ENCODE results near the gene PTPRN2.
"Not testable (repeated sequence)": the region's sequence is repeated elsewhere in the genome, so short reads cannot be mapped to it uniquely, and the experiment has no call there.

PTPRN2 gene

DNA sequence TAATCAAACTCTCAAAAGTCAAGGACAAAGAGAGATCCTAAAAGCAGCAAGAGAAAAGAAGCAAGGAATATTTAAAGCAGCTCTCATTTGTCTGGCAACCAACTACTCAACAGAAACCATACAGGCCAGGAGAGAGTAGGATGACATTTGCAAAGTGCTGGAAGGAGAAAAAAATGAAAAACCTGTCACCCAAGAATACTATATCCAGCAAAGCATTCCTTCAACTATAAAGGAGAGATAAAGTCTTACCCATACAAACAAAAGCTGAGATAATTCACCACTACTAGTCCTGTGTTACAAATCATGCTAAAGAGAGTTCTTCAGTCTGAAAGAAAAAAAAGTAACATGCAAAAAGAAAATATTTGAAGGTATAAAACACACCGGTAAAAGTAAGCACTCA is 357.7 kb downstream of the PTPRN2 start:
- no peak for DNase-seq (ENCODE audit: low read depth in 1 of 2, low spot score in 1 of 2)
- in situ Hi-C loops (cut with HindIII; ENCODE audit: low pct_unique_long_range_greater_than_20kb, low sequenced_read_pairs) = no loop called here
- TF ChIP-seq JUND (IDR thresholded peaks at IDR 0.05; ENCODE audit: low read depth) = no peak

DNA sequence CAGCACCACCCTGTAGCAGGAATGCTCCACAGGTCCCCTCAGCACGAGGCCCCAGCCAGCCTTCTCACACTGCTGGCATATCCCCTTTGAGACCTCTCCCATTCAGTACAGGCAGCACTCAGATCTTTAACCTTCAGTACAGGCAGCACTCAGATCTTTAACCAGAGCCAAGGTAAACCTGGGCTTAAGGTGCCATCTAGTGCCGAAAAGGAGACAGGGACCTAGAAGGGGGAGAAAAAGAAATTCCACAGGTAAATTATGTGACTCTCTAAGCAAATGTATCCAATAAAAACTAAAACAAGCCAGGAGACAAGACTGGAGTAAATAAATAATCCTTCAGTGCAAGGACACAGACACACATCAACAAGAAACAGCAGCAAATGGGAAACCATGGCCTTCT is 358.6 kb downstream of the PTPRN2 start:
- TF ChIP-seq JUND (IDR thresholded peaks at IDR 0.05; ENCODE audit: low read depth) = no peak
- DNase-seq (ENCODE audit: low read depth in 1 of 2, low spot score in 1 of 2) = peak in 1 of 2 experiments; percentile 64
- in situ Hi-C loops (cut with HindIII; ENCODE audit: low pct_unique_long_range_greater_than_20kb, low sequenced_read_pairs) = no loop called here

DNA sequence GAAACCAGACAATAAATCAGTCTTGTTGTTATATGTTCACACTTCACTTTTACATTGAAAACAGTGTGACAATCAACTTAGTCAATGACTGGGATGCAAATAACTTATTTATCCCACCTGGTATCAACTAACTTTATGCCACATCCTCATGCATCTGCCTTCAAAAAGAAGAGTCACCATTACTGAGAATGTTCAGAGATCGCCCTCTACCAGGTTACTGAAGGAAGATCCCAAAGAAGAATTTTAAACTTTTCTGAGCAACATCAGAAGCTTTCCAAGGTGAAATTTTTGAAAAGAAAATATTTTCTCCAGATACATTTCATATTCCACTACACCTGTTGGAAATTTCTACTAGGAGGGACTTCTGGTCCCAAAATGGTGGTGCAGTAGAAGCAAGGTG is 359.5 kb downstream of the PTPRN2 start:
- no peak for DNase-seq (ENCODE audit: low read depth in 1 of 2, low spot score in 1 of 2)
- no peak for TF ChIP-seq JUND (IDR thresholded peaks at IDR 0.05; ENCODE audit: low read depth)
- in situ Hi-C loops (cut with HindIII; ENCODE audit: low pct_unique_long_range_greater_than_20kb, low sequenced_read_pairs) = no loop called here

DNA sequence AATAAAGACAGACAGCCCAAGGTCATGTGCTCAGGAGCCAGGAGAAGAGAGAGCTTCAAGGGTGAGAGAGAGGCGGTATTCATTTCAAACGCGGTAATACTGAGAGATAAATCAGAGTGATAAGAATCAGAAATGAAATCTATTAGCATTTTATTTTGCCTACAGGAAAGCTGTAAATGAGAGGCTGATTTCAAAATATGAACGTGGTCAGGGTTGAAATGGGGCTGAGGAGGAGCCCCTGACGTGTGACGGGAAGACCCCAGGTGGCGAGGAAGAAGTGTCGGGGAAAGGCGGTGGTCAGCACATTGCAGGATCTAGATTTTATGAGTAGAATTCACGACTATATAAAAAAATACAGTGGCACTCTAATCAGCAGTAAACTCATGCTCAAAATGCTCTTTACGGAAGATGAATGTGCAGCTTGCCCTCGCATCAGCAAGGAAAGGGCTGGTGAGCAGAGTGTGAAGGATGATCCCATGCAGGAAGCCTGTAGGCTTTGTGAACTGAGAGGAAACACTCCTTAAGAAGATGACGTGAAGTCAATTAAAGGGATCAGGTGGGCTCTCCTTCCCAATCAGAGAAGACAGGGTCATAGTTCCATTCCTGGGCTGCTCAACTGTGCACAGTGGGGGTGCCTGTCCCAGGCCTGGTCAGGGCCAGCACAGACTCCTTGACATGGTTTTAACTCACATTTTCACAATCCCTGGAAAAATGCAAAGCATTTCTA is 360.2 kb downstream of the PTPRN2 start:
- in situ Hi-C loops (cut with HindIII; ENCODE audit: low pct_unique_long_range_greater_than_20kb, low sequenced_read_pairs) = no loop called here
- DNase-seq (ENCODE audit: low read depth in 1 of 2, low spot score in 1 of 2) = no peak
- no peak for TF ChIP-seq JUND (IDR thresholded peaks at IDR 0.05; ENCODE audit: low read depth)

DNA sequence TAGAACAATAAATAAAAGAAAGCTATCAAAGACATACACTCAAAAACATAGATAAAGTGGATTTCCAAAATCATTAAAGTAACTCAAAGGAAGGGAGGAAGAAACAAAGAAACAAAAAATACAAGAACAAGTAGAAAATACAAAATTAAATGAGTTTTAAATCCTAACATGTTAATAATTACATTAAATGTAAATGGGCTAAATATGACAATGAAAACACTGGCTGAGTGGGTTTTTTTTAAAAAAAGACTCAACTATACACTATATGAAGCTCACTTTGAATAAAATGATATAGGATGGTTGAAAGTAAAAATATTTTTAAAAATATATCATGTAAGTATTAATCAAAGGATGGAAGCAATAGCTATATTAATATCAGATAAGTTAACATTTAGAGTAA is 371.4 kb downstream of the PTPRN2 start:
- TF ChIP-seq JUND (IDR thresholded peaks at IDR 0.05; ENCODE audit: low read depth) = no peak
- DNase-seq (ENCODE audit: low read depth in 1 of 2, low spot score in 1 of 2) = no peak
- in situ Hi-C loops (cut with HindIII; ENCODE audit: low pct_unique_long_range_greater_than_20kb, low sequenced_read_pairs) = no loop called here

DNA sequence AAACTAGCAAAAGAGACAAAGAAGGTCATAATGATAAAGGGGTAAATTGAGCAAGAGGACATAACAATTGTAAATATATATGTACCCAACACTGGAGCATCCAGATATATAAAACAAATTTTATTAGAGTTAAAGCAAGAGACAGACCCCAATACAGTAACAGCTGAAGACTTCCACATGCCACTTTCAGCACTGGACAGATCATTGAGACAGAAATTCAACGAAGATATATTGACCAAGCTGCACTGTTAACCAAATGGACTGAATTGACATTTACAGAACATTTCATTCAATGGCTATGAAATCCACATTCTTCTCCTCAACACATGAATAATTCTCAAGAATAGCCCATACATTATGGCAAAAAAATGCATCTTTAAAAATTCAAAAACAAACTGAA is 378.2 kb downstream of the PTPRN2 start:
- in situ Hi-C loops (cut with HindIII; ENCODE audit: low pct_unique_long_range_greater_than_20kb, low sequenced_read_pairs) = no loop called here
- TF ChIP-seq JUND (IDR thresholded peaks at IDR 0.05; ENCODE audit: low read depth) = no peak
- no peak for DNase-seq (ENCODE audit: low read depth in 1 of 2, low spot score in 1 of 2)

DNA sequence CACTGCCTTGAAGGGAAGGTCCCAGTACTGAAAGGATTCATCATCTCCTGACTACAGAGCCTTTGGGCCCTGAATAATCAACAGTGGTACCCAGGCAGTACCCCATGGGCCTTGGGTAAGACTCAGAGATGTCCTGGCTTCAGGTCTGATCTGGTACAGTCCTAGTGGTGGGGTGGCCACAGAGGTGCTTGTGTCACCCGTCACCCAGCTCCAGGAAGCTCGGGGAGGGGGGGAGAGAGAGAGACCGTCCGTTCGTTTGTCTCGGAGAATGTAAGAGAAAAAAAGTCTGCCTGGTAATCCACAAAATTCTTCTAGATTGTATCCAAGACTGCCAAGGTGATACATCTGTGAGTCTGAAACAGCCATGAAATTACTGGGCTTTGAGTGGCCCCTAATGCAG is 381.3 kb downstream of the PTPRN2 start:
- no peak for TF ChIP-seq JUND (IDR thresholded peaks at IDR 0.05; ENCODE audit: low read depth)
- in situ Hi-C loops (cut with HindIII; ENCODE audit: low pct_unique_long_range_greater_than_20kb, low sequenced_read_pairs) = no loop called here
- no peak for DNase-seq (ENCODE audit: low read depth in 1 of 2, low spot score in 1 of 2)

DNA sequence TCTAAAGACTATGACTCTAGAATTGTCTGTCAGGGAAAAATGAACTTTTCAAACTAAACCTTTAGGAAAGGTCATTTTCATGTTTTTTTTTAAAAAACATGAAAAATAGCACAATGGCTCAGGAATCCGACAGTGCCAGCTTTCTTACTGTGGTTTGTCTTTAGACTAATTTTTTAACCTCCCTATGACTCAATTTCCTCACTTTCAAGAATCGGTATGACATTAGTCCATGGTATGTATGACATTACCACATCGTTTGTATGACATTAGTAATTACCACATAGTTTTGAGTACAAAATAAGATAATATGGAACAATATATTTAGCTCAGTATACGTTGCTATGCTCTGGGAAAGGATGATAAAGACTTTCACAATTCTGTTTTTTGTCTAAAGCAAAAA is 383.2 kb downstream of the PTPRN2 start:
- DNase-seq (ENCODE audit: low read depth in 1 of 2, low spot score in 1 of 2) = no peak

DNA sequence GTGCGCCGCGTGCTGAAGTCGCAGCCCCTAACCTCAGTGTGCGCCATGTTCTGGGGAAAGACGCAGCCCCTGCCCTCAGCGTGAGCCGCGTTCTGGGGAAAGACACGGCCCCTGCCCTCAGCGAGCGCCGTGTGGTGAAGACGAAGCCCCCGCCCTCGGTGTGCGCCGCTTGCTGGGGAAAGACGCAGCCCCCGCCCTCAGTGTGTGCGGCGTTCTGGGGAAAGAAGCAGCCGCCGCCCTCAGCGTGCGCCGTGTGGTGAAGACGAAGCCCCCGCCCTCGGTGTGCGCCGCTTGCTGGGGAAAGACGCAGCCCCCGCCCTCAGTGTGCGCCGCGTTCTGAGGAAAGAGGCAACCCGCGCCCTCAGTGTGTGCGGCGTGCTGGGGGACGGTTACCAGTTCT is 383.7 kb downstream of the PTPRN2 start:
- in situ Hi-C loops (cut with HindIII; ENCODE audit: low pct_unique_long_range_greater_than_20kb, low sequenced_read_pairs); DNase-seq (ENCODE audit: low read depth in 1 of 2, low spot score in 1 of 2): not testable (repeated sequence)

More for the DNA sequence above, 383.2 kb downstream of the PTPRN2 start:
- TF ChIP-seq JUND (IDR thresholded peaks at IDR 0.05; ENCODE audit: low read depth) = no peak
- in situ Hi-C loops (cut with HindIII; ENCODE audit: low pct_unique_long_range_greater_than_20kb, low sequenced_read_pairs) = no loop called here

DNA sequence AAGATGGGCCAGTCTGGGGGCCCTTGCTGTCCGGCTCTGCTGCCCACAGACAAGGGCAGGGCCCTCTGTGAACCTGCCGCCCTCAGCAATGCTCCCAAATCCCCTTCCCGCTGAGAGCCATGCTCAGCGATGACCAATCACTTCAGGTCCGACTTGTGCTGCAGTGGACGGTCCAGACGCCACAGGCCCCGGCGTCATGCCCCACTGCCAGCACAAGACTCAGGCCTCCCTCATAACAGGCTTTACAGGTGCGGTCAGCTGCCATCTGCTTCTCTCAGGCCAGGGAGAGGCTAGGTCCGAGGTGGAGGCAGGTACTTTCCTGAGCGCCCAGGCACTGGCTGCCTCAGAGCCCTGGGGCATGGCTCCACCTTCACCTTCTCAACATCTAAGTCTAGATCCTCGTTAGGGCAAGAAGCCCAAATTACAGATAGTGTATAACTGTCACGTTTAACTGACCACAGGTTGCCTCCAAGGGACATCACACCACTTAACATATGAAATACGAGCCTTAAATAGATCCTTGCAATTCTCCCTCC is 393.2 kb downstream of the PTPRN2 start:
- no peak for DNase-seq (ENCODE audit: low read depth in 1 of 2, low spot score in 1 of 2)
- no peak for TF ChIP-seq JUND (IDR thresholded peaks at IDR 0.05; ENCODE audit: low read depth)
- in situ Hi-C loops (cut with HindIII; ENCODE audit: low pct_unique_long_range_greater_than_20kb, low sequenced_read_pairs) = no loop called here

DNA sequence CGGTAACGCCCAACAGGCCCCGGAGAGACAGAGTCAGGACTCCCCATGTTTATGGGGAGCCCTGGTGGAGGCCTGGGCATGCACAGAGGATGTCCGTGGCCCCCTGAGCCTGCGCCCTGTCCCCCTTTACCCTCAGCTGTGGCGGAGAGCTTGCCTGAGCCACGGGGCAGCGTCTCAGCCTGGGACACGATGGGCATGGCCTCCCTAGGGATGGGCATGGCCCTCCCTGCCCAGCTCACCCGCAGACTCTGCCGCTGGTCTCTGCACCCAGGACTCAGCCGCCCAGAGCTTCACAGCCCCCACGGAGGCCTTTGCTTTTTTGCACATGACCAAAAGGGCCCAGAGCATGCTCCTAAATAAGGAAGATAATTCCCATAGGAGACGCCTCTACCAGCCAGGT is 394.2 kb downstream of the PTPRN2 start:
- no peak for DNase-seq (ENCODE audit: low read depth in 1 of 2, low spot score in 1 of 2)
- no peak for TF ChIP-seq JUND (IDR thresholded peaks at IDR 0.05; ENCODE audit: low read depth)
- in situ Hi-C loops (cut with HindIII; ENCODE audit: low pct_unique_long_range_greater_than_20kb, low sequenced_read_pairs) = no loop called here

DNA sequence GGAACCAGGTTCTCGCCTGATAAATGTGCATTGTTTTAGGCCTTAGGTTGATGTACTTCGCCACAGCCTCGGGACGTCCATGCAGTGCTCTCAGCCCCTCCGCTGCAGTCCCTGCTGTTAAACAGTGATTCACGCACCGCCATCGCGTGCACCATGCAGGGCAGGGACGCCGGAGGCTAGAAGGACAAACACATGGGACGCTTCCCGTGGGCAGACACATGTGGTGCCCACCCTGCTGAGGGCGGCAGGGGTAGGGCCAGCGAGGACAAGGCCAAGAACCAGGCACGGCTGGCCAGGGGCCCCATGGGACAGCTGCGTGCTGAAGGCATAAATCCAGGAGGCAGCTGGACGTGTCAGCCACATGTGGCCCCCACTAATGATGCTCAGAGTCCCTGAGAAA is 394.7 kb downstream of the PTPRN2 start:
- no peak for TF ChIP-seq JUND (IDR thresholded peaks at IDR 0.05; ENCODE audit: low read depth)
- in situ Hi-C loops (cut with HindIII; ENCODE audit: low pct_unique_long_range_greater_than_20kb, low sequenced_read_pairs) = no loop called here

DNA sequence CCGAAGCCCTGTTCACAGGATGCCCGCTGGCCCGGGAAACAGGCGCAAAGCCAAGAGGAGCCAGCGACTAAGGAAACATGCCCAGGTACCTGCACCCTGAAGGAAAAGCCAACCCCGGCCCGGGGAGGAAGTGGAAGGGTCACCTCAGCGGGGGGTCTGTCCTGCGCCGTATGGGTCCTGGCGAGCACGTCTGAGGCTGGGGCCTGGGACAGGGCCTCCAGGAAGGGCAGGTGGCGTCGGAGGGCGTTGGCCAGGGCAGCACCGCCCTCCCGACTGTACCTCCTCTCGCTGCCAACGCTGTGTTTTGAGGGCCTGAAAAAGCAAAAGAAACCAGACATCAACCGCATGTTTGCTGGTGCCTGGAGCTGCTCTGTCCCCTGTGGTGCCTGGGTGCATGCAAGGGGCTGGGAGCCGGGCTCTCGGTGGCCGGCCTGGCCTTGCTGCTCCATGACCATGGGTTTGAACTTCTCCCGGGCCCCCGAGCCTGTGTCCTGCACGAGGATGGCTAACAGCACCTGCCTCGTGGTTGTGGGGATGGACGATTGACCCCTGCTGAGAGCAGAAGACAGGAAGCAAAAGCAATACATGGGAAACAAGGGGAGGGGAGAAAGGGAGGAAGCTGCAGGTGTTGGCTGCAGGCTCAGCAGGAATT is 395.3 kb downstream of the PTPRN2 start:
- in situ Hi-C loops (cut with HindIII; ENCODE audit: low pct_unique_long_range_greater_than_20kb, low sequenced_read_pairs) = no loop called here
- DNase-seq (ENCODE audit: low read depth in 1 of 2, low spot score in 1 of 2) = no peak
- no peak for TF ChIP-seq JUND (IDR thresholded peaks at IDR 0.05; ENCODE audit: low read depth)

More for the DNA sequence above, 394.7 kb downstream of the PTPRN2 start:
- DNase-seq (ENCODE audit: low read depth in 1 of 2, low spot score in 1 of 2) = no peak

Measured in T47D (cell line).